ENCODE results near the gene TAF1. TPM values are rescaled to one million over a fixed set of nuclear protein-coding genes. Genes with fewer than 3 reads are reported as not detected.

Gene TAF1
- total and polyA plus RNA-seq, 9 of the 15 experiments (the other 6 are each of a cell fraction or from before 2014, with no cell fraction given): 6.4 to 45.1 (median 38.1) TPM

DNA sequence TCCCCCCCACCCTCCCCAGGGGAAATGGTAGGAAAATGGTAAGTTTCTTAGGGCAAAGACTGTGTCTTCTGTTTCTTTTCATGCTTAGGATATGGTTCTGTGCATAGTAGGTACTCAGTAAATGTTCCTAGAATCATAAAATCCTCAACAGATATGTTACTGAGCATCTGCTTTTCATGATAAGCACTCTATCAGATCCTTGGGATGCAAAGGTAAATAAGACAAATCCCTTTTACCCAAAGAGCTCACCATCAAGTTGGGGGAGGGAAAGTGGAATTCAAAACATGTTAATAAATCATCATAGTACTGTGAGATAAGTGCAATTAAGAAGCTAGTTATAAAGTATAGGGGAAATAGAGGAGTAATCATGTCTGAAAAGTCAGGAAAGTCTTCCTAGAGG lies 98.8 kb downstream of the TAF1 start (continued):
- TF ChIP-seq, protein P1, sequence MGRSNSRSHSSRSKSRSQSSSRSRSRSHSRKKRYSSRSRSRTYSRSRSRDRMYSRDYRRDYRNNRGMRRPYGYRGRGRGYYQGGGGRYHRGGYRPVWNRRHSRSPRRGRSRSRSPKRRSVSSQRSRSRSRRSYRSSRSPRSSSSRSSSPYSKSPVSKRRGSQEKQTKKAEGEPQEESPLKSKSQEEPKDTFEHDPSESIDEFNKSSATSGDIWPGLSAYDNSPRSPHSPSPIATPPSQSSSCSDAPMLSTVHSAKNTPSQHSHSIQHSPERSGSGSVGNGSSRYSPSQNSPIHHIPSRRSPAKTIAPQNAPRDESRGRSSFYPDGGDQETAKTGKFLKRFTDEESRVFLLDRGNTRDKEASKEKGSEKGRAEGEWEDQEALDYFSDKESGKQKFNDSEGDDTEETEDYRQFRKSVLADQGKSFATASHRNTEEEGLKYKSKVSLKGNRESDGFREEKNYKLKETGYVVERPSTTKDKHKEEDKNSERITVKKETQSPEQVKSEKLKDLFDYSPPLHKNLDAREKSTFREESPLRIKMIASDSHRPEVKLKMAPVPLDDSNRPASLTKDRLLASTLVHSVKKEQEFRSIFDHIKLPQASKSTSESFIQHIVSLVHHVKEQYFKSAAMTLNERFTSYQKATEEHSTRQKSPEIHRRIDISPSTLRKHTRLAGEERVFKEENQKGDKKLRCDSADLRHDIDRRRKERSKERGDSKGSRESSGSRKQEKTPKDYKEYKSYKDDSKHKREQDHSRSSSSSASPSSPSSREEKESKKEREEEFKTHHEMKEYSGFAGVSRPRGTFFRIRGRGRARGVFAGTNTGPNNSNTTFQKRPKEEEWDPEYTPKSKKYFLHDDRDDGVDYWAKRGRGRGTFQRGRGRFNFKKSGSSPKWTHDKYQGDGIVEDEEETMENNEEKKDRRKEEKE (IDR thresholded peaks at IDR 0.05; ENCODE audit: borderline replicate concordance in 1 of 2, control insufficient read depth in 1 of 2, low read depth in 2 of 2, low read length in 1 of 2): no peak
- TF ChIP-seq KDM1A (IDR thresholded peaks at IDR 0.05) (0 out of 4 replicates have a peak, but pooled peaks of 1 of the 2 experiments have one; percentile 22), ZKSCAN3 (CRISPR knock-in tag; IDR thresholded peaks at IDR 0.05) (no peak), HIVEP1 (CRISPR knock-in tag; IDR thresholded peaks at IDR 0.05) (no peak), ZNF431 (CRISPR knock-in tag; IDR thresholded peaks at IDR 0.05) (no peak), ZBTB40 (IDR thresholded peaks at IDR 0.05) (no peak), ZBTB40 (CRISPR knock-in tag; IDR thresholded peaks at IDR 0.05) (no peak), MEF2A (IDR thresholded peaks at IDR 0.05; ENCODE audit: control insufficient read depth, low read depth, low read length) (no peak), ZNF408 (CRISPR knock-in tag; IDR thresholded peaks at IDR 0.05; ENCODE audit: low read depth) (no peak), TCF3 (CRISPR knock-in tag; IDR thresholded peaks at IDR 0.05) (peak; percentile 31; the same call in 1 of the 2 replicates), CREBBP (IDR thresholded peaks at IDR 0.05; ENCODE audit: low read depth, low read length) (no peak), E2F3 (CRISPR knock-in tag; IDR thresholded peaks at IDR 0.05) (no peak)
- TF ChIP-seq, protein P2, sequence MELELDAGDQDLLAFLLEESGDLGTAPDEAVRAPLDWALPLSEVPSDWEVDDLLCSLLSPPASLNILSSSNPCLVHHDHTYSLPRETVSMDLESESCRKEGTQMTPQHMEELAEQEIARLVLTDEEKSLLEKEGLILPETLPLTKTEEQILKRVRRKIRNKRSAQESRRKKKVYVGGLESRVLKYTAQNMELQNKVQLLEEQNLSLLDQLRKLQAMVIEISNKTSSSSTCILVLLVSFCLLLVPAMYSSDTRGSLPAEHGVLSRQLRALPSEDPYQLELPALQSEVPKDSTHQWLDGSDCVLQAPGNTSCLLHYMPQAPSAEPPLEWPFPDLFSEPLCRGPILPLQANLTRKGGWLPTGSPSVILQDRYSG (tag; conservative IDR thresholded peaks at IDR 0.05; ENCODE audit: low read depth): no peak
- TF ChIP-seq, protein P3, sequence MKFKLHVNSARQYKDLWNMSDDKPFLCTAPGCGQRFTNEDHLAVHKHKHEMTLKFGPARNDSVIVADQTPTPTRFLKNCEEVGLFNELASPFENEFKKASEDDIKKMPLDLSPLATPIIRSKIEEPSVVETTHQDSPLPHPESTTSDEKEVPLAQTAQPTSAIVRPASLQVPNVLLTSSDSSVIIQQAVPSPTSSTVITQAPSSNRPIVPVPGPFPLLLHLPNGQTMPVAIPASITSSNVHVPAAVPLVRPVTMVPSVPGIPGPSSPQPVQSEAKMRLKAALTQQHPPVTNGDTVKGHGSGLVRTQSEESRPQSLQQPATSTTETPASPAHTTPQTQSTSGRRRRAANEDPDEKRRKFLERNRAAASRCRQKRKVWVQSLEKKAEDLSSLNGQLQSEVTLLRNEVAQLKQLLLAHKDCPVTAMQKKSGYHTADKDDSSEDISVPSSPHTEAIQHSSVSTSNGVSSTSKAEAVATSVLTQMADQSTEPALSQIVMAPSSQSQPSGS (CRISPR knock-in tag; IDR thresholded peaks at IDR 0.05): no peak

Measured in K562 (cell line).